Neural cell (in vitro differentiated cells): ENCODE results near the gene NHSL2.

Experiments
- EP300 ChIP-seq: fragments of 450-650 bp; conservative IDR thresholded peaks from 2 replicates; pipeline ENCODE4 v1.6.1; 2014; ENCODE audit warnings: antibody characterized with exemption, mild to moderate bottlenecking, moderate library complexity; ENCODE audit not compliant: poor library complexity, severe bottlenecking
- EZH2 ChIP-seq: fragments of 200-600, 300-800 bp; shearing (Covaris generic), sonication (generic); IDR thresholded peaks from 2 replicates; pipeline ENCODE4 v1.6.1; 2014; ENCODE audit warnings: antibody characterized with exemption, low read length, borderline replicate concordance, mild to moderate bottlenecking; ENCODE audit not compliant: insufficient read depth, poor library complexity, severe bottlenecking
- MXI1 ChIP-seq: fragments of 450-650 bp; conservative IDR thresholded peaks from 2 replicates; pipeline ENCODE4 v1.6.1; 2014; ENCODE audit warnings: antibody characterized with exemption, mild to moderate bottlenecking; ENCODE audit not compliant: poor library complexity, severe bottlenecking
- POLR2AphosphoS5 ChIP-seq: IDR thresholded peaks from 2 replicates; pipeline ENCODE4 v1.6.1; 2012
- RAD21 ChIP-seq: fragments of 450-650 bp; conservative IDR thresholded peaks from 2 replicates; pipeline ENCODE4 v1.6.1; 2014; ENCODE audit warnings: antibody characterized with exemption, mild to moderate bottlenecking, moderate library complexity
- REST ChIP-seq: IDR thresholded peaks from 2 replicates; pipeline ENCODE4 v1.6.1; 2012; ENCODE audit warnings: borderline replicate concordance
- TAF1 ChIP-seq: IDR thresholded peaks from 2 replicates; pipeline ENCODE4 v1.6.1; 2012; ENCODE audit warnings: low read depth
- TF ChIP-seq, protein P1 (sequence below): fragments of 450-650 bp; IDR thresholded peaks from 2 replicates; pipeline ENCODE4 v1.5.1; 2014; ENCODE audit warnings: antibody characterized with exemption, mild to moderate bottlenecking, moderate library complexity; ENCODE audit not compliant: poor library complexity, severe bottlenecking

GRCh38 chrX:72062916-72063315 is 152.3 kb downstream of the NHSL2 start:
- TF ChIP-seq POLR2AphosphoS5 (no peak), EP300 (no peak), EZH2 (no peak), MXI1 (no peak), REST (no peak), TAF1 (no peak), RAD21 (no peak)
- TF ChIP-seq, protein P1, sequence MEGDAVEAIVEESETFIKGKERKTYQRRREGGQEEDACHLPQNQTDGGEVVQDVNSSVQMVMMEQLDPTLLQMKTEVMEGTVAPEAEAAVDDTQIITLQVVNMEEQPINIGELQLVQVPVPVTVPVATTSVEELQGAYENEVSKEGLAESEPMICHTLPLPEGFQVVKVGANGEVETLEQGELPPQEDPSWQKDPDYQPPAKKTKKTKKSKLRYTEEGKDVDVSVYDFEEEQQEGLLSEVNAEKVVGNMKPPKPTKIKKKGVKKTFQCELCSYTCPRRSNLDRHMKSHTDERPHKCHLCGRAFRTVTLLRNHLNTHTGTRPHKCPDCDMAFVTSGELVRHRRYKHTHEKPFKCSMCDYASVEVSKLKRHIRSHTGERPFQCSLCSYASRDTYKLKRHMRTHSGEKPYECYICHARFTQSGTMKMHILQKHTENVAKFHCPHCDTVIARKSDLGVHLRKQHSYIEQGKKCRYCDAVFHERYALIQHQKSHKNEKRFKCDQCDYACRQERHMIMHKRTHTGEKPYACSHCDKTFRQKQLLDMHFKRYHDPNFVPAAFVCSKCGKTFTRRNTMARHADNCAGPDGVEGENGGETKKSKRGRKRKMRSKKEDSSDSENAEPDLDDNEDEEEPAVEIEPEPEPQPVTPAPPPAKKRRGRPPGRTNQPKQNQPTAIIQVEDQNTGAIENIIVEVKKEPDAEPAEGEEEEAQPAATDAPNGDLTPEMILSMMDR: no peak
